DOHH2 (cell line): ENCODE data around the gene HTR1D.

Experiments
- EZH2phosphoT487 ChIP-seq: fragments of 200-600 bp; sonication (generic); IDR thresholded peaks from 2 replicates; pipeline ENCODE4 v1.6.1; 2017; ENCODE audit warnings: borderline replicate concordance, mild to moderate bottlenecking, antibody characterized with exemption, low read length, moderate library complexity, mixed read lengths
- TF ChIP-seq, protein P1 (sequence below): fragments of 200-600 bp; sonication (generic); IDR thresholded peaks from one replicate; pipeline ENCODE4 v1.5.1; 2014; ENCODE audit warnings: antibody characterized with exemption, mild to moderate bottlenecking, low read depth, low read length; ENCODE audit not compliant: poor library complexity, severe bottlenecking

DNA sequence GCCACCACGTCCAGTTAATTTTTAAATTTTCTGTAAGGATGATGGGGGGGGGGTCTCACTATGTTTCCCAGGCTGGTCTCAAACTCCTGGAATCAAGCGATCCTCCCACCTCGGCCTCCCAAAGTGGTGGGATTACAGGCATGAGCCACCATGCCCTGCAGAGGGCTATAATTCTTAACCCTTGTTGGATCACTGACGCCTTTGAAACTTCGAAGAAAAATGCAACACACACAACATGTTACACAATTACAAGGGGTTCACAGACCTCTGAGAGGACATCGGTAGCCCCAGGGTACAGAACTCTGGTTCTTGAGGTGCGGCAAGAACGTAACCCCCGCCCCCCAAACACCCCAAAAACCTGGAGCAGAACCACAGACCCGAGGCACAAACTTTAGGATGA, 40.3 kb downstream of the HTR1D start:
- TF ChIP-seq, protein P1, sequence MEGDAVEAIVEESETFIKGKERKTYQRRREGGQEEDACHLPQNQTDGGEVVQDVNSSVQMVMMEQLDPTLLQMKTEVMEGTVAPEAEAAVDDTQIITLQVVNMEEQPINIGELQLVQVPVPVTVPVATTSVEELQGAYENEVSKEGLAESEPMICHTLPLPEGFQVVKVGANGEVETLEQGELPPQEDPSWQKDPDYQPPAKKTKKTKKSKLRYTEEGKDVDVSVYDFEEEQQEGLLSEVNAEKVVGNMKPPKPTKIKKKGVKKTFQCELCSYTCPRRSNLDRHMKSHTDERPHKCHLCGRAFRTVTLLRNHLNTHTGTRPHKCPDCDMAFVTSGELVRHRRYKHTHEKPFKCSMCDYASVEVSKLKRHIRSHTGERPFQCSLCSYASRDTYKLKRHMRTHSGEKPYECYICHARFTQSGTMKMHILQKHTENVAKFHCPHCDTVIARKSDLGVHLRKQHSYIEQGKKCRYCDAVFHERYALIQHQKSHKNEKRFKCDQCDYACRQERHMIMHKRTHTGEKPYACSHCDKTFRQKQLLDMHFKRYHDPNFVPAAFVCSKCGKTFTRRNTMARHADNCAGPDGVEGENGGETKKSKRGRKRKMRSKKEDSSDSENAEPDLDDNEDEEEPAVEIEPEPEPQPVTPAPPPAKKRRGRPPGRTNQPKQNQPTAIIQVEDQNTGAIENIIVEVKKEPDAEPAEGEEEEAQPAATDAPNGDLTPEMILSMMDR, result no peak
- TF ChIP-seq EZH2phosphoT487, result no peak
